CD4-positive, alpha-beta T cell treated with Interleukin-15 for 1 hour (primary cell): Measurements from ENCODE around the gene NDC1.
"Not testable (repeated sequence)": the region's sequence is repeated elsewhere in the genome, so short reads cannot be mapped to it uniquely, and the experiment has no call there.

Experiments used
- DNase-seq: peaks from one replicate; pipeline ENCODE4 v3.0.0-alpha.2; 2020

NDC1 gene

GRCh38 chr1:53837924-53838653 lies at the start of gene NDC1:
TSS of gene NDC1 (minus strand) at chr1:53838296. CDS start at chr1:53838261, 35 bp downstream.
- DNase-seq, result peak; percentile 91

DNA sequence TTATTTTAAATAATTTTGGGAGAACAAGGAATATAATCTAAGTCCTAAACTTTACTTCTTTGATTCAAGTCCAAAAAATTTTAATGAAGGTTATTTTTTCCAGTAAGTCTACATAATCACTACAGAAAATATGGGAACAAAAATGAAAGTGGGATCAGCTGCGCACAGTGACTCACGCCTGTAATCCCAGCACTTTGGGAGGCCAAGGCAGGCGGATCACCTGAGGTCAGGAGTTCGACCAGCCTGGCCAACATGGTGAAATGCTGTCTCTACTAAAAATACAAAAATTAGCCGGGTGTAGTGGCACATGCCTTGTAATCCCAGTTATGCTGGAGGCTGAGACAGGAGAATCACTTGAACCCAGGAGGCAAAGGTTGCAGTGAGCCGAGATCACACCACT lies 45.5 kb upstream of the NDC1 start:
- DNase-seq, result not testable (repeated sequence)

DNA sequence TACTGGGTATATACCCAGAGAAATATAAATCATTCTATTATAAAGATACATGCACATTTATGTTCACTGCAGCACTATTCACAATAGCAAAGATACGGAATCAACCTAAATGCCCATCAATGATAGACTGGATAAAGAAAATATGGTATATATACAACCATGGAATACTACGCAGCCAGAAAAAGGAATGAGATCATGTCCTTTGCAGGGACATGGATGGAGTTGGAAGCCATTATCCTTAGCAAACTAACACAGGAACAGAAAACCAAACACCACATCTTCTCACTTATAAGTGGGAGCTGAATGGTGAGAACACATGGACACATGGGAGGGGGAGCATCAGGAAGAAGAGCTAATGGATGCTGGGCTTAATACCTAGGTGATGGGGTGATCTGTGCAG lies 43.8 kb upstream of the NDC1 start:
- DNase-seq, result not testable (repeated sequence)

GRCh38 chr1:53878492-53879105 lies 40.5 kb upstream of the NDC1 start:
- no peak for DNase-seq

DNA sequence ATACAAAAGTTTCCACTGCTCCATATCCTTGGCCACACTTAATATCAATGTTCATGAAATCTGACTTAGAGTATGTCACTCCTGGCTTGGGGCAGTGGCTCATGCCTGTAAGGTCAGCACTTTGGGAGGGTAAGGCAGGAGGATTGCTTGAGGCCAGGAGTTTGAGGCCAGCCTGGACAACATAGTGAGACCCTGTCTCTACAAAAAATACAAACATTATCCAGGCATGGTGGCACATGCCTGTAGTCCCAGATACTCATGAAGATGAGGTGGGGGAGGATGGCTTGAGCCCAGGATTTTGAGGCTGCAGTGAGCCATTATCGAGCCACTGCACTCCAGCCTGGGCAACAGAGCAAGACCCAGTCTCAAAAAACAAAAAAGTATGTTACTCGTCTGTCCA lies 37.1 kb upstream of the NDC1 start:
- DNase-seq, result not testable (repeated sequence)

- no peak for DNase-seq
Measured at GRCh38 chr1:53871773-53872484, 33.8 kb upstream of the NDC1 start.

DNA sequence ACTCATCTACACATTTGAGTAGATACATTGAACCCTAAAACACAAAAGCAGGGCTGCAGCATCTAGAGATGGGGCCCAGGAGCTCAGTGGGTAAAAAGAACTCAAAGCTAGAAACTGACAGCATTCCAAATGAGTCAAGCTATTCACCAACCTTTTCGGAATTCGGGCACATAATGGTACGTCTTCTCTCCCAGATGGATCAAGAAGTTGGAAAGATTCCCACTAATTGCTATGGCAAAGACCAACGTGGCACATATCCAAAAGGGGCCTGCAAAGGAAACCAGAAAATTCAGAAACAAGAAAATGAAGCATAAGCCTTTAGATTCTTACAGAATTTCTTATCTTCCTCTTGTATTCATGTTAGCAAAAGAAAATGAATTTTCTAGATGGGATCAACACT lies 33.1 kb upstream of the NDC1 start:
- DNase-seq, result no peak

GRCh38 chr1:53869454-53870117 lies 31.5 kb upstream of the NDC1 start:
- DNase-seq, result no peak

- no peak for DNase-seq
Measured at GRCh38 chr1:53868565-53868964, 30.5 kb upstream of the NDC1 start.

GRCh38 chr1:53862507-53862906 lies 24.4 kb upstream of the NDC1 start:
- no peak for DNase-seq

GRCh38 chr1:53860967-53861411 lies 22.9 kb upstream of the NDC1 start:
- peak; percentile 41 for DNase-seq

DNA sequence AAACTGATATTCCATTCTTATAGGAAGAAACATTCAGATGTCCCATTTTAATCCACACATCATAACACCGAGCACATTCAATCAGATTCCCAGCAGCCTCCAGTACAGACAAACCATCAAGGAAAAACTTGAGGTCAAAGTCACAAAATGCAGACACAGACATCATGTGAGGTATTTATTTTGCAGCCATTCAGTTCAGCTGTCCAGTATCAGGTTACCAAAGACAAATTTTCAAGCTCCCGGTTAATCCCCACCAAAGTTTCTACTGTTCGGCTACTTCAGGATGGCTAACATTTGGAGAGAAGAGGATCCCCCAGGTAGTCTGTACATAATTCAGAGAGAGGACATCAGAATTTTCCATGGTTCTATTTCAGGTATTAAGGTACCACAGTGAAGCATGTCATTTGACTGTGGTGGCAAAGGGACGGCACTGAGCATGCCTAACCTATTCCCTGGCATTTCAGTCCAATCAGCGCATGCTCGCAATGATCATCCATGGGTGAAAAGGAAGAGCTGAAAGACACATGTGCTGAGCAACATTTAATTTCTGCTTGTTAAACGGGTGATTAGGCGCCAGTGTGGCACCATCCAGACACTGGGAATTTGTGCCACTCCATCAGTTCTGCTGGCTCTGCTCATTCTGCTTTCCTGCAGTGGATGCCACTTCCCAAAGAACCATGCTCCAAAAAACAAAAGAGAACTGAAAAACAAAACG lies 13.6 kb upstream of the NDC1 start:
- DNase-seq, result no peak

DNA sequence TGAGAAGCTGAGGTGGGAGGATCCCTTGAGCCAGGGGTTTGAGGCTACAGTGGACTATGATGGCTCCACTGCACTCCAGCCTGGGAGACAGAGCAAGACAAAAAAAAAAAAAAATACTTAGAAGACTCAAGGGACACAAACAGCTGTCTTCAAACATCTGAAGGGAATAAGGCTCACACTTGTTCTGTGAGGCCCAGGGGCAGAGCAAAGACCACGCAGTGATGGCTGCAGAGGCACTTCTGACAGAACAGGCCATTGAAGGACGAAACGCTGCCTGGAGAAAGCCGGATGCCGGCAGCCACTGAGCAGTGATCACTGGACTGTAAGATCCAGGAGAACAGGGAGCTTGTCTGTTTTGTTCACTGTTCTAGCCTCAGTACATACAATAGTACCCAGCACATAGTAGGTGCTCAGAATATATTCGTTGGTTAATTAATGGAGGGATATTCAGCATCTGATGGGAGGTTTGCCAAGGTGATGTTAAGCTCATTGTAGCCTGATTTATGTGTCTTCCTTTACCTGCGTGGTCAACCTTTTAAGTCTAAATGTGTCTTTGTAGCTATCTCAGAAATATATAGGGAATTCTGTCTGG lies 12.1 kb upstream of the NDC1 start:
- no peak for DNase-seq

- no peak for DNase-seq
Measured at GRCh38 chr1:53847980-53848379, 9.9 kb upstream of the NDC1 start.

DNA sequence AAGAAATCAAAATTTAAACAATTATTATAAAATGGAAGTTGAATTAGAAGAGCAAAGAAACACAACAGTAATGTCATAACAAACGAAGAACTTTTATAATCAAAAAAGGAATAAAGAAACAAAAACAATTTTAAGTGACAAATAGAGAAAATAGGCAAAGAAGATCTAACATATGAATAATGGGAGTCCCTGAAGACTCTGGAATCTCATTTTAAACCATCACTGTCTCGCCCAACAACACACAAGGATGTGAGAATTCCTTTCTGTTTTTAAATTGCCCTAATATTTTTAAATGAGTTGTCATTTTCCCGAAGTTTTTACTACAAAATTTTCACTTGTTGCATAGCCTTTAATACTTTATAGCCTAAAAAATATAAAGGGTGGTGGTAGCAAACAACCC lies 4.3 kb upstream of the NDC1 start:
- DNase-seq, result no peak

DNA sequence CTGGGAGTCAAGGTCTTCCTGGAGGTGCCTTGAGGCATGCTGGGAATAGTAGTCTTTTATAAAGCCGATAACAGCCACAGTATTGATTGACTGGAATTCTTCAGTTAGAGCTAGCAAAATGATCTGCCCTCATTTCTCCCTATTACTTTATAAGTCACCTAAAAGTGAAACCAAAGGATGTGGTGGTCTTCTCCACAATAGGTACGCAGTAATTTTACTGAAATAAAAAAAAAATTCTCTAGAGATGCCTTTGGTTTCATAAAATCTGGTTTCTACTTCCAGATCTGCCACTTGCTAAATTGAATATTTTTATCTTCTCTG lies 518 bp upstream of the NDC1 start:
- DNase-seq, result no peak

DNA sequence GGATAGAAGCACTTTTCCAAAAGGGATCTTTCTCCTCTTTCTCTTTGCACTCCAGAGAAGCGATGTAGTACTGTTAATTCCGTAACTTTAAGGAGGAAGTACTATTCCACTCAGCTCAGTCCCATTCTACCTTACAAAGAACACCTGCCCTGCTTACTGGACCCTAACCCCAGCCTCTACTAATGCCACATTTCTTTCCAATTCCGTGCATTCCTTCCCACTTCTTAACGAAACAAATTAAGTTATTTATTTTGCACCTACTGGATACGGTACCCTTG lies 511 bp downstream of the NDC1 start:
- no peak for DNase-seq

DNA sequence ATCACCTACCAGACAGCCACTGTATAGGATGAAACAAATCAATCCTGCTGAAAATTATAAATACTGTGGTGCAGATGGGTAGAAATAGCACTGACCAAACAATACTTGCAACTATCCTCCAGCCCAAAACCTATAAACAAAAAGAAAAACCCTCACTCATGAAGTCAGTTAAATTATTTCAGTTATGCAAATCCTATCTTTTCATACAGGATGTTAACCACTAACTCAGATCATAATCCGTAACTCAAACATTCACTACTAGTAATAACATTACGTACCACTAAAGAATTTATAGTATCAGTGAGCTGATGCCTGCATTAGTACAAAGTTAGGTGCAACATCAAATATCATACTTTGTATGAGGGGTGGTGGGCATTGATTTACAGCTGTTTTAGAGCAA lies 2.6 kb downstream of the NDC1 start:
- DNase-seq, result no peak

DNA sequence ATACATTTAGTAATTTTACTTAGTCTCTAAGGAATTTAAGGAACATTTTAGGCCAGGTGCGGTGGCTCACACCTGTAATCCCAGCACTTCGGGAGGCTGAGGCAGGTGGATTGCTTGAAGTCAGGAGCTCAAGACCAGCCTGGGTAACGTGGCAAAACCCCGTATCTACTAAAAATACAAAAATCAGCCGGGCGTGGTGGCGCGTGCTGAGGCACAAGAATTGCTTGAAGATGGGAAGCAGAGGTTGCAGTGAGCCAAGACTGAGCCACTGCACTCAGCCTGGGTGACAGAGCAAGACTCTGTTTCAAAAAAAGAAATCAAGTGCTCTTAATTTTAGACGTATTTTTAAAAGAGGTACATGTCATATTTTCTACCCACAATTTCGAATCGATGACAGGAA lies 3.3 kb downstream of the NDC1 start:
- DNase-seq, result no peak

DNA sequence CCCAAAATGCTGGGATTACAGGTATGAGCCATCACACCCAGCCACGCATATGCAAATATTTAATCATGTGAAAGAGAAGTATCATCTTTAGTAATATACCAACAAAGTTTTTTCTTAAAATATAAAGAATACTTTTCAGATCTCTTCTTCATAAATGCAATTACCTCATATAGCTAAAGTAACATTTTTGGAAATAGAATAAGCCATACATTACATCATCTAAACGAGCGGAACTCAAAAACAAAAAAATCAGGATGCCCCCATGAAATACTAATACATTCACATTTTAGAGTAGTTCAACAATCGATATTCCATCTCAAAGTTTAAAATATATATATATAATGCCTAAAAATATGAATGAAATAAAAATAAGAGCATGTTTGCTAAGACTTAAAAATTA lies 4.7 kb downstream of the NDC1 start:
- DNase-seq, result no peak

DNA sequence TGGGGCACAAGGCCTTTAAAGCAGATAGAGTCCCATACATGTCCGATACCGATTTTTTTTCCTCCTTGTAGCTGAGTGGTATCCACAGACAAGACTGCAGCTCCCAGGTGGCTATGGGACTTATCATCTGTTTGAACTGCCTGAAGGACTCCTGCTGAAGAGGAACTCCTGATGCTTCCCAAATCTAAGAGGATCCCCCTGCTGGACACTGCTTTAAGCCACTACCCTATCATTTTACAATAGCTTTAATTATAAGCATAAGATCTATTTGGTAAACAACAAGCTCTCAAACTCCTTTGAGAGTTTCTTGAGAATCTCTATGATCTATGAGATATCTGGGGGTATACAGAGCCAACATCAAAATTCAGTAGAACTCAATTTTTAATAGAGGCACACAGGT lies 11.7 kb downstream of the NDC1 start:
- no peak for DNase-seq

DNA sequence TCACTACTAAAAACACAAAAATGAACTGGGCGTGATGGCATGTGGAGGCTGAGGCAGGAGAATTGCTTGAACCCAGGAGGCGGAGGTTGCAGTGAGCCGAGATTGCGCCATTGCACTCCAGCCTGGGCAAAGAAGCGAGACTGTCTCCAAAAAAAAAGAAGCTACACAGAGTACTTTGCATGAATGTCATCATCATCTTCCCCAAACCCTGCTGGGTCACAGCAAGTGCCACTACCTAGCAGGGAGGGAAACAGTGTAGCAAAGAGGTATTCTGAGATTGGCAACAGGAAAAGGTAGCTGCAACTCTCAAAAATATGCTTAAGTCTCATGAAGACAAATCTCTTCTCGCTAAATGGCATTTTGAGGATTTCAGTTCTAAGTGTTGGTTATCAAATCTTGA lies 12.8 kb downstream of the NDC1 start:
- DNase-seq, result no peak

DNA sequence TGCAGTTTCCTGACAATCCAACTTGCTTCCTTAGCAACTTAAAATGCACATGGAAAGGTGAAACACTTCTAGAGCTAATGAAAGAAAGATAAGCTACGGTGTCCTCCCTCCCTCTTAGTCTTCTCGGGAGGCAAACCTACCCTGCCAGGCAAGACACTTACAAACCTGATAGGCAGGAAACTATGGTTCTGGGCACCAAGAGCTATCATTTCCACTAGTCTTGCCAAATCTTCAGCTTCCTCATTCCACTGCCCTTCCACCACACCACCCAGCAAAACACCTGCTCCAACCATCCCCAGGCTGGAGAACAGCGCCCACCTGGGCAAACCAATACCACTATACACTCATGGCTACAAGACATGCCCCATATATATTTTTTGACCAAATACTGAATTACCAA lies 15.2 kb downstream of the NDC1 start:
- DNase-seq, result no peak
